ENCODE measurements around the gene SBF2.

SBF2 gene

GRCh38 chr11:10017050-10017449 lies 277.0 kb downstream of the SBF2 start:
- Histone ChIP-seq H3K36me3 (ENCODE audit: insufficient read depth, low read length) (no peaks in the 10 kb centered on the region), H4K20me1 (ENCODE audit: insufficient read depth, low read length) (no peaks in the 10 kb centered on the region), H3K4me3 (ENCODE audit: low read depth in 1 of 2, low read length in 2 of 2) (no peak overlapping the region), H3K9ac (ENCODE audit: low read depth, low read length) (no peak overlapping the region), H3K27ac (ENCODE audit: low read length) (no peak overlapping the region), H2AFZ (ENCODE audit: low read depth, low read length) (no peak overlapping the region), H3K27me3 (ENCODE audit: insufficient read depth, low read length, poor library complexity) (no peaks in the 10 kb centered on the region), H3K4me1 (ENCODE audit: insufficient read depth, low read length) (peaks cover 2% of the 10 kb centered on the region; the same call in 1 of the 2 replicates), H3K9me3 (ENCODE audit: insufficient read depth, low read length, severe bottlenecking) (no peaks in the 10 kb centered on the region), H3K4me2 (ENCODE audit: insufficient read depth, low read length) (no peak overlapping the region), H3K79me2 (ENCODE audit: insufficient read depth, low read length) (no peaks in the 10 kb centered on the region)
- no peak for ATAC-seq (ENCODE audit: insufficient read depth, low read depth)
- DNase-seq, result no peak
- no peak for TF ChIP-seq EZH2 (IDR thresholded peaks at IDR 0.05; ENCODE audit: borderline replicate concordance, low read depth, low read length, severe bottlenecking)
- no peak for TF ChIP-seq CTCF (IDR thresholded peaks at IDR 0.05; ENCODE audit: borderline replicate concordance, extremely low read depth, low read length, poor library complexity, severe bottlenecking)

- no peak overlapping the region for H3K9ac ChIP-seq (ENCODE audit: low read depth, low read length)
- no peak overlapping the region for H3K4me2 ChIP-seq (ENCODE audit: insufficient read depth, low read length)
- no peaks in the 10 kb centered on the region for H3K4me1 ChIP-seq (ENCODE audit: insufficient read depth, low read length)
- no peak for ATAC-seq (ENCODE audit: insufficient read depth, low read depth)
- no peak for TF ChIP-seq EZH2 (IDR thresholded peaks at IDR 0.05; ENCODE audit: borderline replicate concordance, low read depth, low read length, severe bottlenecking)
- TF ChIP-seq CTCF (IDR thresholded peaks at IDR 0.05; ENCODE audit: borderline replicate concordance, extremely low read depth, low read length, poor library complexity, severe bottlenecking), result no peak
- H3K9me3 ChIP-seq (ENCODE audit: insufficient read depth, low read length, severe bottlenecking), result peaks cover 12% of the 10 kb centered on the region
- no peaks in the 10 kb centered on the region for H3K79me2 ChIP-seq (ENCODE audit: insufficient read depth, low read length)
- H3K27ac ChIP-seq (ENCODE audit: low read length), result no peak overlapping the region
- H3K27me3 ChIP-seq (ENCODE audit: insufficient read depth, low read length, poor library complexity), result no peaks in the 10 kb centered on the region
- H2AFZ ChIP-seq (ENCODE audit: low read depth, low read length), result no peak overlapping the region
- H3K36me3 ChIP-seq (ENCODE audit: insufficient read depth, low read length), result no peaks in the 10 kb centered on the region
- no peak overlapping the region for H3K4me3 ChIP-seq (ENCODE audit: low read depth in 1 of 2, low read length in 2 of 2)
- DNase-seq, result no peak
- no peaks in the 10 kb centered on the region for H4K20me1 ChIP-seq (ENCODE audit: insufficient read depth, low read length)
These were observed 282.0 kb downstream of the SBF2 start for GRCh38 chr11:10012068-10012467.

- H3K79me2 ChIP-seq (ENCODE audit: insufficient read depth, low read length), result no peaks in the 10 kb centered on the region
- DNase-seq, result no peak
These were observed 288.0 kb downstream of the SBF2 start for GRCh38 chr11:10005955-10006525.

More at GRCh38 chr11:10005955-10006525, 288.0 kb downstream of the SBF2 start:
- H3K27me3 ChIP-seq (ENCODE audit: insufficient read depth, low read length, poor library complexity), result no peaks in the 10 kb centered on the region
- no peak overlapping the region for H3K27ac ChIP-seq (ENCODE audit: low read length)
- H3K4me2 ChIP-seq (ENCODE audit: insufficient read depth, low read length), result no peak overlapping the region
- no peaks in the 10 kb centered on the region for H4K20me1 ChIP-seq (ENCODE audit: insufficient read depth, low read length)
- H3K9ac ChIP-seq (ENCODE audit: low read depth, low read length), result no peak overlapping the region
- no peak for ATAC-seq (ENCODE audit: insufficient read depth, low read depth)
- no peak overlapping the region for H2AFZ ChIP-seq (ENCODE audit: low read depth, low read length)
- peaks cover 12% of the 10 kb centered on the region for H3K9me3 ChIP-seq (ENCODE audit: insufficient read depth, low read length, severe bottlenecking)
- no peak overlapping the region for H3K4me3 ChIP-seq (ENCODE audit: low read depth in 1 of 2, low read length in 2 of 2)
- TF ChIP-seq CTCF (IDR thresholded peaks at IDR 0.05; ENCODE audit: borderline replicate concordance, extremely low read depth, low read length, poor library complexity, severe bottlenecking), result no peak
- no peak for TF ChIP-seq EZH2 (IDR thresholded peaks at IDR 0.05; ENCODE audit: borderline replicate concordance, low read depth, low read length, severe bottlenecking)
- no peaks in the 10 kb centered on the region for H3K36me3 ChIP-seq (ENCODE audit: insufficient read depth, low read length)
- H3K4me1 ChIP-seq (ENCODE audit: insufficient read depth, low read length), result no peaks in the 10 kb centered on the region
